WTC11 (cell line): Measurements from ENCODE around the gene DEPDC4. TPM values are rescaled to one million over a fixed set of nuclear protein-coding genes. Genes with fewer than 3 reads are reported as not detected.

Experiments used
- CREM ChIP-seq: sonication (generic); formaldehyde crosslinking; IDR thresholded peaks from 2 replicates; pipeline ENCODE4 v1.8.1; 2022; ENCODE audit warnings: mild to moderate bottlenecking, missing genetic modification reagents, moderate library complexity
- CTCF ChIP-seq: fragments of 200-600 bp; IDR thresholded peaks from 2 replicates; pipeline ENCODE4 v1.8.0; 2022; ENCODE audit warnings: antibody characterized with exemption
- E2F4 ChIP-seq: sonication (generic); formaldehyde crosslinking; IDR thresholded peaks from 2 replicates; pipeline ENCODE4 v1.8.1; 2022; ENCODE audit warnings: low read depth, mild to moderate bottlenecking, moderate library complexity, missing genetic modification reagents, borderline replicate concordance
- ELF4 ChIP-seq: sonication (generic); formaldehyde crosslinking; IDR thresholded peaks from 2 replicates; pipeline ENCODE4 v1.8.1; 2022; ENCODE audit warnings: low read depth, mild to moderate bottlenecking, moderate library complexity, missing genetic modification reagents
- FOXJ3 ChIP-seq: sonication (generic); formaldehyde crosslinking; IDR thresholded peaks from 2 replicates; pipeline ENCODE4 v1.9.0; 2021; ENCODE audit warnings: missing genetic modification reagents, mild to moderate bottlenecking, borderline replicate concordance
- FOXK1 ChIP-seq: sonication (generic); formaldehyde crosslinking; IDR thresholded peaks from 2 replicates; pipeline ENCODE4 v1.8.0; 2022; ENCODE audit warnings: mild to moderate bottlenecking, moderate library complexity, missing genetic modification reagents
- GTF2I ChIP-seq: fragments of 250-450 bp; sonication (Bioruptor Pico); conservative IDR thresholded peaks from 2 replicates; pipeline ENCODE4 v1.4.0; 2021; ENCODE audit warnings: mild to moderate bottlenecking
- IRF2 ChIP-seq: sonication (generic); formaldehyde crosslinking; IDR thresholded peaks from 2 replicates; pipeline ENCODE4 v1.8.0; 2022; ENCODE audit warnings: low read depth, missing genetic modification reagents, borderline replicate concordance
- MXD4 ChIP-seq: fragments of 250-450 bp; sonication (Bioruptor Pico); IDR thresholded peaks from 2 replicates; pipeline ENCODE4 v1.8.0; 2021; ENCODE audit warnings: mild to moderate bottlenecking, moderate library complexity, borderline replicate concordance
- MYBL2 ChIP-seq: sonication (generic); formaldehyde crosslinking; IDR thresholded peaks from 2 replicates; pipeline ENCODE4 v1.8.1; 2023; ENCODE audit warnings: mild to moderate bottlenecking, moderate library complexity, missing genetic modification reagents
- NR1H2 ChIP-seq: sonication (generic); formaldehyde crosslinking; IDR thresholded peaks from 2 replicates; pipeline ENCODE4 v1.9.0; 2021; ENCODE audit warnings: mild to moderate bottlenecking, moderate library complexity, missing genetic modification reagents
- NR2C2 ChIP-seq: sonication (generic); formaldehyde crosslinking; IDR thresholded peaks from 2 replicates; pipeline ENCODE4 v1.8.0; 2022; ENCODE audit warnings: mild to moderate bottlenecking, missing genetic modification reagents
- OVOL2 ChIP-seq: fragments of 250-450 bp; sonication (Bioruptor Pico); IDR thresholded peaks from 2 replicates; pipeline ENCODE4 v1.9.0; 2021; ENCODE audit warnings: mild to moderate bottlenecking, borderline replicate concordance
- PRRX2 ChIP-seq: fragments of 250-450 bp; sonication (Bioruptor Pico); IDR thresholded peaks from 2 replicates; pipeline ENCODE4 v1.8.0; 2021; ENCODE audit warnings: mild to moderate bottlenecking
- TP53 ChIP-seq: sonication (generic); formaldehyde crosslinking; IDR thresholded peaks from 2 replicates; pipeline ENCODE4 v1.8.1; 2023; ENCODE audit warnings: mild to moderate bottlenecking, missing genetic modification reagents
- ZNF232 ChIP-seq: sonication (generic); formaldehyde crosslinking; IDR thresholded peaks from 2 replicates; pipeline ENCODE4 v1.8.0; 2022; ENCODE audit warnings: mild to moderate bottlenecking, missing genetic modification reagents
- ZNF263 ChIP-seq: sonication (generic); formaldehyde crosslinking; IDR thresholded peaks from 2 replicates; pipeline ENCODE4 v1.8.1; 2022; ENCODE audit warnings: low read depth, mild to moderate bottlenecking, moderate library complexity, missing genetic modification reagents
- ZNF317 ChIP-seq: sonication (generic); formaldehyde crosslinking; IDR thresholded peaks from 2 replicates; pipeline ENCODE4 v1.8.1; 2023; ENCODE audit warnings: low read depth, mild to moderate bottlenecking, moderate library complexity, missing genetic modification reagents, borderline replicate concordance
- ZNF416 ChIP-seq: fragments of 250-450 bp; sonication (Bioruptor Pico); IDR thresholded peaks from 2 replicates; pipeline ENCODE4 v1.9.0; 2021; ENCODE audit warnings: mild to moderate bottlenecking, inconsistent platforms
- ZNF671 ChIP-seq: fragments of 250-450 bp; sonication (Bioruptor Pico); IDR thresholded peaks from 2 replicates; pipeline ENCODE4 v1.8.0; 2021; ENCODE audit warnings: mild to moderate bottlenecking
- total RNA-seq: library from RNA; stranded (reverse); gene quantifications from 3 replicates; pipeline ENCODE4 v1.2.3, GENCODE V29; 2021
- TF ChIP-seq, protein P1 (sequence below): sonication (generic); formaldehyde crosslinking; IDR thresholded peaks from 2 replicates; pipeline ENCODE4 v1.8.0; 2022; ENCODE audit warnings: mild to moderate bottlenecking, missing genetic modification reagents
- TF ChIP-seq, protein P2 (sequence below): sonication (generic); formaldehyde crosslinking; conservative IDR thresholded peaks from 2 replicates; pipeline ENCODE4 v1.8.1; 2023; ENCODE audit warnings: mild to moderate bottlenecking, low read depth, missing genetic modification reagents, moderate library complexity
- TF ChIP-seq, protein P3 (sequence below): sonication (generic); formaldehyde crosslinking; conservative IDR thresholded peaks from 2 replicates; pipeline ENCODE4 v1.8.1; 2022; ENCODE audit warnings: mild to moderate bottlenecking, missing genetic modification reagents
- TF ChIP-seq, protein P4 (sequence below): sonication (generic); formaldehyde crosslinking; IDR thresholded peaks from 2 replicates; pipeline ENCODE4 v1.8.0; 2022; ENCODE audit warnings: mild to moderate bottlenecking, missing genetic modification reagents
- TF ChIP-seq, protein P5 (sequence below): fragments of 250-450 bp; sonication (Bioruptor Pico); IDR thresholded peaks from 2 replicates; pipeline ENCODE4 v1.9.0; 2021; ENCODE audit warnings: mild to moderate bottlenecking
- TF ChIP-seq, protein P6 (sequence below): fragments of 250-450 bp; sonication (Bioruptor Pico); IDR thresholded peaks from 2 replicates; pipeline ENCODE4 v1.9.0; 2021; ENCODE audit warnings: moderate library complexity, mild to moderate bottlenecking, inconsistent platforms, borderline replicate concordance

DEPDC4 gene
- total RNA-seq, 1 experiment from 2014 or later = 5.5 TPM

- TF ChIP-seq, protein P1, sequence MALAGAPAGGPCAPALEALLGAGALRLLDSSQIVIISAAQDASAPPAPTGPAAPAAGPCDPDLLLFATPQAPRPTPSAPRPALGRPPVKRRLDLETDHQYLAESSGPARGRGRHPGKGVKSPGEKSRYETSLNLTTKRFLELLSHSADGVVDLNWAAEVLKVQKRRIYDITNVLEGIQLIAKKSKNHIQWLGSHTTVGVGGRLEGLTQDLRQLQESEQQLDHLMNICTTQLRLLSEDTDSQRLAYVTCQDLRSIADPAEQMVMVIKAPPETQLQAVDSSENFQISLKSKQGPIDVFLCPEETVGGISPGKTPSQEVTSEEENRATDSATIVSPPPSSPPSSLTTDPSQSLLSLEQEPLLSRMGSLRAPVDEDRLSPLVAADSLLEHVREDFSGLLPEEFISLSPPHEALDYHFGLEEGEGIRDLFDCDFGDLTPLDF (CRISPR knock-in tag) = no peak
- TF ChIP-seq, protein P2, sequence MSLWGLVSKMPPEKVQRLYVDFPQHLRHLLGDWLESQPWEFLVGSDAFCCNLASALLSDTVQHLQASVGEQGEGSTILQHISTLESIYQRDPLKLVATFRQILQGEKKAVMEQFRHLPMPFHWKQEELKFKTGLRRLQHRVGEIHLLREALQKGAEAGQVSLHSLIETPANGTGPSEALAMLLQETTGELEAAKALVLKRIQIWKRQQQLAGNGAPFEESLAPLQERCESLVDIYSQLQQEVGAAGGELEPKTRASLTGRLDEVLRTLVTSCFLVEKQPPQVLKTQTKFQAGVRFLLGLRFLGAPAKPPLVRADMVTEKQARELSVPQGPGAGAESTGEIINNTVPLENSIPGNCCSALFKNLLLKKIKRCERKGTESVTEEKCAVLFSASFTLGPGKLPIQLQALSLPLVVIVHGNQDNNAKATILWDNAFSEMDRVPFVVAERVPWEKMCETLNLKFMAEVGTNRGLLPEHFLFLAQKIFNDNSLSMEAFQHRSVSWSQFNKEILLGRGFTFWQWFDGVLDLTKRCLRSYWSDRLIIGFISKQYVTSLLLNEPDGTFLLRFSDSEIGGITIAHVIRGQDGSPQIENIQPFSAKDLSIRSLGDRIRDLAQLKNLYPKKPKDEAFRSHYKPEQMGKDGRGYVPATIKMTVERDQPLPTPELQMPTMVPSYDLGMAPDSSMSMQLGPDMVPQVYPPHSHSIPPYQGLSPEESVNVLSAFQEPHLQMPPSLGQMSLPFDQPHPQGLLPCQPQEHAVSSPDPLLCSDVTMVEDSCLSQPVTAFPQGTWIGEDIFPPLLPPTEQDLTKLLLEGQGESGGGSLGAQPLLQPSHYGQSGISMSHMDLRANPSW (CRISPR knock-in tag) = no peak
- TF ChIP-seq, protein P3, sequence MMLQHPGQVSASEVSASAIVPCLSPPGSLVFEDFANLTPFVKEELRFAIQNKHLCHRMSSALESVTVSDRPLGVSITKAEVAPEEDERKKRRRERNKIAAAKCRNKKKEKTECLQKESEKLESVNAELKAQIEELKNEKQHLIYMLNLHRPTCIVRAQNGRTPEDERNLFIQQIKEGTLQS (CRISPR knock-in tag) = no peak
- TF ChIP-seq FOXJ3 (CRISPR knock-in tag) (no peak), ELF4 (CRISPR knock-in tag) (no peak), CTCF (no peak), ZNF416 (CRISPR knock-in tag) (0 out of 2 replicates have a peak, but pooled peaks have one; percentile 51), GTF2I (CRISPR knock-in tag) (no peak), IRF2 (CRISPR knock-in tag) (no peak), ZNF263 (no peak), ZNF317 (CRISPR knock-in tag) (no peak), ZNF671 (CRISPR knock-in tag) (no peak), FOXK1 (no peak; the same call in 1 of the 2 replicates), E2F4 (CRISPR knock-in tag) (no peak), PRRX2 (CRISPR knock-in tag) (no peak), MXD4 (CRISPR knock-in tag) (no peak), NR2C2 (CRISPR knock-in tag) (no peak), OVOL2 (CRISPR knock-in tag) (no peak), TP53 (CRISPR knock-in tag) (peak; percentile 64; the same call in 1 of the 2 replicates), ZNF232 (CRISPR knock-in tag) (no peak), NR1H2 (CRISPR knock-in tag) (no peak), CREM (CRISPR knock-in tag) (no peak), MYBL2 (CRISPR knock-in tag) (no peak)
- TF ChIP-seq, protein P4, sequence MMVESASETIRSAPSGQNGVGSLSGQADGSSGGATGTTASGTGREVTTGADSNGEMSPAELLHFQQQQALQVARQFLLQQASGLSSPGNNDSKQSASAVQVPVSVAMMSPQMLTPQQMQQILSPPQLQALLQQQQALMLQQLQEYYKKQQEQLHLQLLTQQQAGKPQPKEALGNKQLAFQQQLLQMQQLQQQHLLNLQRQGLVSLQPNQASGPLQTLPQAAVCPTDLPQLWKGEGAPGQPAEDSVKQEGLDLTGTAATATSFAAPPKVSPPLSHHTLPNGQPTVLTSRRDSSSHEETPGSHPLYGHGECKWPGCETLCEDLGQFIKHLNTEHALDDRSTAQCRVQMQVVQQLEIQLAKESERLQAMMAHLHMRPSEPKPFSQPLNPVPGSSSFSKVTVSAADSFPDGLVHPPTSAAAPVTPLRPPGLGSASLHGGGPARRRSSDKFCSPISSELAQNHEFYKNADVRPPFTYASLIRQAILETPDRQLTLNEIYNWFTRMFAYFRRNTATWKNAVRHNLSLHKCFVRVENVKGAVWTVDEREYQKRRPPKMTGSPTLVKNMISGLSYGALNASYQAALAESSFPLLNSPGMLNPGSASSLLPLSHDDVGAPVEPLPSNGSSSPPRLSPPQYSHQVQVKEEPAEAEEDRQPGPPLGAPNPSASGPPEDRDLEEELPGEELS (CRISPR knock-in tag) = 0 out of 2 replicates have a peak, but pooled peaks have one; percentile 29
- TF ChIP-seq, protein P5, sequence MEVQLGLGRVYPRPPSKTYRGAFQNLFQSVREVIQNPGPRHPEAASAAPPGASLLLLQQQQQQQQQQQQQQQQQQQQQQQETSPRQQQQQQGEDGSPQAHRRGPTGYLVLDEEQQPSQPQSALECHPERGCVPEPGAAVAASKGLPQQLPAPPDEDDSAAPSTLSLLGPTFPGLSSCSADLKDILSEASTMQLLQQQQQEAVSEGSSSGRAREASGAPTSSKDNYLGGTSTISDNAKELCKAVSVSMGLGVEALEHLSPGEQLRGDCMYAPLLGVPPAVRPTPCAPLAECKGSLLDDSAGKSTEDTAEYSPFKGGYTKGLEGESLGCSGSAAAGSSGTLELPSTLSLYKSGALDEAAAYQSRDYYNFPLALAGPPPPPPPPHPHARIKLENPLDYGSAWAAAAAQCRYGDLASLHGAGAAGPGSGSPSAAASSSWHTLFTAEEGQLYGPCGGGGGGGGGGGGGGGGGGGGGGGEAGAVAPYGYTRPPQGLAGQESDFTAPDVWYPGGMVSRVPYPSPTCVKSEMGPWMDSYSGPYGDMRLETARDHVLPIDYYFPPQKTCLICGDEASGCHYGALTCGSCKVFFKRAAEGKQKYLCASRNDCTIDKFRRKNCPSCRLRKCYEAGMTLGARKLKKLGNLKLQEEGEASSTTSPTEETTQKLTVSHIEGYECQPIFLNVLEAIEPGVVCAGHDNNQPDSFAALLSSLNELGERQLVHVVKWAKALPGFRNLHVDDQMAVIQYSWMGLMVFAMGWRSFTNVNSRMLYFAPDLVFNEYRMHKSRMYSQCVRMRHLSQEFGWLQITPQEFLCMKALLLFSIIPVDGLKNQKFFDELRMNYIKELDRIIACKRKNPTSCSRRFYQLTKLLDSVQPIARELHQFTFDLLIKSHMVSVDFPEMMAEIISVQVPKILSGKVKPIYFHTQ (CRISPR knock-in tag) = no peak
- TF ChIP-seq, protein P6, sequence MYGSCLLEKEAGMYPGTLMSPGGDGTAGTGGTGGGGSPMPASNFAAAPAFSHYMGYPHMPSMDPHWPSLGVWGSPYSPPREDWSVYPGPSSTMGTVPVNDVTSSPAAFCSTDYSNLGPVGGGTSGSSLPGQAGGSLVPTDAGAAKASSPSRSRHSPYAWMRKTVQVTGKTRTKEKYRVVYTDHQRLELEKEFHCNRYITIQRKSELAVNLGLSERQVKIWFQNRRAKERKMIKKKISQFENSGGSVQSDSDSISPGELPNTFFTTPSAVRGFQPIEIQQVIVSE (CRISPR knock-in tag) = no peak
These were observed 67.3 kb downstream of the DEPDC4 start (continued) for GRCh38 chr12:100199347-100200149.
